Neutrophil (primary cell): ENCODE measurements around the gene ATXN10.

Experiments used
- H3K27ac ChIP-seq: fragments of 200-600 bp; sonication (generic); 2 replicates; pipeline ENCODE4 v1.5.1; 2016; ENCODE audit warnings: mild to moderate bottlenecking, moderate library complexity
- H3K27me3 ChIP-seq: fragments of 200-600 bp; sonication (generic); 2 replicates; pipeline ENCODE4 v1.6.0; 2016; ENCODE audit warnings: mild to moderate bottlenecking
- H3K36me3 ChIP-seq: fragments of 200-600 bp; sonication (generic); 2 replicates; pipeline ENCODE4 v1.5.1; 2017
- H3K4me1 ChIP-seq, 2 experiments: fragments of 200-600 bp in 1 of 2; sonication (generic) in 1 of 2; 1 replicate in 1 of 2; 2 replicates in 1 of 2; pipeline versions ENCODE4 v1.5.1 to v1.6.1; 2013 to 2016; ENCODE audit warnings: low read depth in 1 of 2, low read length in 1 of 2, mild to moderate bottlenecking in 1 of 2, moderate library complexity in 1 of 2; ENCODE audit not compliant: control insufficient read depth in 1 of 2, insufficient read depth in 1 of 2
- H3K4me3 ChIP-seq, 2 experiments: fragments of 200-600 bp in 1 of 2; sonication (generic) in 1 of 2; 1 replicate in 1 of 2; 2 replicates in 1 of 2; pipeline ENCODE4 v1.5.1; 2013 to 2016; ENCODE audit warnings: low read depth in 1 of 2, low read length in 1 of 2, mild to moderate bottlenecking in 1 of 2, moderate library complexity in 1 of 2
- H3K9me3 ChIP-seq: fragments of 200-600 bp; sonication (generic); 2 replicates; pipeline ENCODE4 v1.5.1; 2016
- TF ChIP-seq, protein P1 (sequence below): fragments of 200-600 bp; sonication (generic); IDR thresholded peaks from 2 replicates; pipeline ENCODE4 v1.5.1; 2016; ENCODE audit warnings: antibody characterized with exemption

The ATXN10 gene

DNA sequence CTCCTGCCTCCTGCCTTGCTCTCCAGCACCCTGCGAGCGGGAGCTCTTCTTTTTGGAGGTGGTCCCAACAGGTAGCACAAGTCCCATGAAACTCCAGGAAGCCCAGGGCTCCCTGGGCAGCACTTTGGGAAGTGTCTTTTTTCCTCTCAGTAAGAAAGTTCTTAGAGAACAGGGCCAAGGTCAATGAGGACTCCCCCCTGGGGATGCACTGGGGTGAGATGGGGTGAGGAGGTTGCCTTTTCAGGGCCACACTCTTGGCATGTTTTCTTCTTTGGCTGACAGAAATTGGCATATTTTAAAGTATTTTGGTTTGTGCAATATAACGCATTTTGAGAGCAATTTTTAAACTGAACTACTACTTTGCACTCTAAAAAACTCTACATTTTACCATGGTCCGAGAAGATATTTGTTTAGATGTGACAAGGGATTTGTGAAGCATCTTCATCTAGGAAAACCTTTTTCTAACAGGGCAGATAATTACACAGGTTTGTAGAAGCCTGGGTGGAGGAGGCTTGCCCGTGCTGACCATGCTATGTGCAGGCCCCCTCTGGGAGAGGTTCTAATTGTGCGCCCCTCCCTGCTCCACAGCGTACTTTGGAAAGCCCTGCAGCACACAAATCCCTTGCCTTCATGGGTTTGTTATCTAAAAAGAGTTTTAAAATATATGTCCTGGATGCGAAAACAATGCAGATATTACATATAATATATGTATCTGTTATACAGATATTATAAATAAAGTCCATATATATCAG, 165.0 kb downstream of the ATXN10 start:
- no peaks in the 10 kb centered on the region for H3K4me1 ChIP-seq
- H3K36me3 ChIP-seq: peaks cover 11% of the 10 kb centered on the region
- H3K9me3 ChIP-seq: no peaks in the 10 kb centered on the region
- no peaks in the 10 kb centered on the region for H3K27me3 ChIP-seq
- TF ChIP-seq, protein P1, sequence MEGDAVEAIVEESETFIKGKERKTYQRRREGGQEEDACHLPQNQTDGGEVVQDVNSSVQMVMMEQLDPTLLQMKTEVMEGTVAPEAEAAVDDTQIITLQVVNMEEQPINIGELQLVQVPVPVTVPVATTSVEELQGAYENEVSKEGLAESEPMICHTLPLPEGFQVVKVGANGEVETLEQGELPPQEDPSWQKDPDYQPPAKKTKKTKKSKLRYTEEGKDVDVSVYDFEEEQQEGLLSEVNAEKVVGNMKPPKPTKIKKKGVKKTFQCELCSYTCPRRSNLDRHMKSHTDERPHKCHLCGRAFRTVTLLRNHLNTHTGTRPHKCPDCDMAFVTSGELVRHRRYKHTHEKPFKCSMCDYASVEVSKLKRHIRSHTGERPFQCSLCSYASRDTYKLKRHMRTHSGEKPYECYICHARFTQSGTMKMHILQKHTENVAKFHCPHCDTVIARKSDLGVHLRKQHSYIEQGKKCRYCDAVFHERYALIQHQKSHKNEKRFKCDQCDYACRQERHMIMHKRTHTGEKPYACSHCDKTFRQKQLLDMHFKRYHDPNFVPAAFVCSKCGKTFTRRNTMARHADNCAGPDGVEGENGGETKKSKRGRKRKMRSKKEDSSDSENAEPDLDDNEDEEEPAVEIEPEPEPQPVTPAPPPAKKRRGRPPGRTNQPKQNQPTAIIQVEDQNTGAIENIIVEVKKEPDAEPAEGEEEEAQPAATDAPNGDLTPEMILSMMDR: no peak
- H3K27ac ChIP-seq: no peak overlapping the region
- no peak overlapping the region for H3K4me3 ChIP-seq

DNA sequence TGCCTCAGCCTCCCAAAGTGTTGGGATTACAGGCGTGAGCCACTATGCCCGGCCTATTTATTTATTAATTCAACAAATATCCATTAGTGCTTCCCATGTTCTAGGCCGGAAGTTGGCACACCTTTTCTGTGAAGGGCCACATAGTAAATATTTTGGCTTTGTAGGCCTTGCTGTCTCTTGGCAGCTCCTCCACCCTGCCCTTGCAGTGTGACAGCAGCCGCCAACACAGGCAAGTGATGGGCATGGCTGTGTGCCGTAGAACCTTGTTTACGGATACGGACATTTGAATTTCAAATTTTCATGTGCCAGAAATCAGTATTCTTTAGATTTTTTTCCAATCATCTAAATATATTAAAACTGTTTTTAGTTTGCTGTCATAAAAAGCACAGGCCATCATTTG, 165.9 kb downstream of the ATXN10 start:
- Histone ChIP-seq H3K27me3 (no peaks in the 10 kb centered on the region), H3K27ac (no peak overlapping the region), H3K4me1 (no peaks in the 10 kb centered on the region), H3K4me3 (no peak overlapping the region), H3K9me3 (no peaks in the 10 kb centered on the region), H3K36me3 (peaks cover 11% of the 10 kb centered on the region)
- TF ChIP-seq, protein P1: no peak

DNA sequence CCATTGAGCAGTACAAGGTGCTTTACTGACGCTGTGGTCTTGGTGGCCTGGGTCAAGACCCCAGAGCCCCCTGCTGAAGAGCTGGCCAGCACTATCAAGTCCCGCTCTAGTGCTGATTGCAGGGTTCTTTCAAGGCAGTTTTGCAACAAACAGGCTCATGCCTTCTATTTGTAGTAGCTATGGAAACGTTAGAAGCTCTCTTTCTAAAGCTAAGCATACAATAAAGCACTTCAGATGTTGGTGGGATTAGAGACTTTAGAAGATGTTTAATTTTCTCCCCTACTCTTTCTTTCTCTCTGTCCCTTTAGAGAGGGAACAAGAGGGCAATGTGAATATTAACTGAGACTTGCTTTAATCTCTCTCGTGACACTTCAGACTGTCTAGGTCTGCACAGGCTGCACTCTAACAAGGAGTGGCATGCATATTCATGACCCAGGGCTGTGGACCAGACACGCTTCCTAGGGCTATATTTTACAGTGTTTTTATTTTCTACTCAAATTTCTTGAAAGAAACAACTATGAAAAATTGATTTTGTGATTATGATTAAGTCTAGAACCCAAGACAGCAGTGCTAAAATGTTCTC, 166.8 kb downstream of the ATXN10 start:
- H3K27ac ChIP-seq: no peak overlapping the region
- H3K9me3 ChIP-seq: no peaks in the 10 kb centered on the region
- no peaks in the 10 kb centered on the region for H3K4me1 ChIP-seq
- no peaks in the 10 kb centered on the region for H3K27me3 ChIP-seq
- peaks cover 11% of the 10 kb centered on the region for H3K36me3 ChIP-seq
- TF ChIP-seq, protein P1: no peak
- no peak overlapping the region for H3K4me3 ChIP-seq

DNA sequence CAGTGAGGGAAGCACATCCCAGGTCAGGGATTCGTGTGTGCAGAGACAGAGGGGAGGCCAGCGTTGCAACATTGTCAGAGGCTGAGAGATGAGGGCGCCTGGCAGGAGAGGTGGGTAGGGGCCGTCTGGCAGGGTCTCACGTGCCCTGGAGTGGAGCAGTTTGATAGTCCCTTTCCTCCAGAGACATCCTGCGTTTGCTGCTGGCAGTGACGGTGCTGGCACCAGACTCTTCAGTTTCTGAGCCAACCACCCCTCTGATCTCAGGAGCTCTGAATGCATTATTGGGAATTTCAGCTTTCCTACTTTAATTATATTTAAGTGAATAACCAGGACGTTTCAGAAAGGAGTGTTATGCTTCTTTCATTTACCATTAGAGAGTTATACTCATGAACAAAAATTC, 168.8 kb downstream of the ATXN10 start:
- H3K27me3 ChIP-seq: no peaks in the 10 kb centered on the region
- H3K27ac ChIP-seq: no peak overlapping the region
- H3K4me1 ChIP-seq: no peaks in the 10 kb centered on the region
- TF ChIP-seq, protein P1: no peak
- no peaks in the 10 kb centered on the region for H3K9me3 ChIP-seq
- no peaks in the 10 kb centered on the region for H3K36me3 ChIP-seq
- no peak overlapping the region for H3K4me3 ChIP-seq

DNA sequence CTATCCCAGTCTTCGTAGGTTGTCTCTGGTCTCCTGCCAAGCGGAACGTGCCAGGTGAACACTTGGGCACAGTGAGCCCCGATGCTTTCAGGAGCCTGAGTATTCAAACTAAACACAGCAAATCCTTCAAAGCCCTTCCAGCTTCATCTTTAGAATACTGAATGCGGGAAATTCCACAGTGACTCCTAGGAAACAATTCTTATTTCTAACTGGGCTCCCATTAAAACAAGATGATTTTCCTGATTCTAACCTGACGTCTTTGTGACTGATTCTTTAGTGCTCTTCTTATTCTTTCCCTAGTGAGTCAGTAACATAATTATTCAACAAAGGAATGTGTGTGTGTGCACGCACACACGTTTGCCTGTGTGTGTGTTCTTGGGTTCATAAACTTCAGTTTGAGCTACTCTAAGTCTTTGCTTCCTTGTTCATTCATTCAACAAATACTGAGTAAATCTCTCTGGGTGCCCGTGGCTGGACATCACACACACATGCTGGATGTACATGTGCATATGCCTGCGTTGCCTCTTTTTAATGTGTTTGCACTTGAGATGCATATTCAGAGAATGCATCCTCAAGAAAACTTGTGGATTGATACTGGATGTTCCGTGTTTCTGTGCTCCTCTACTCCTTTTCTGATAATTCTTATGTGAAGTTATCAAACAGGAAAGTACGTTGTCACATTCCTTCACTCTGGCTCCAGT, 170.8 kb downstream of the ATXN10 start:
- H3K27ac ChIP-seq: no peak overlapping the region
- TF ChIP-seq, protein P1: no peak
- H3K36me3 ChIP-seq: no peaks in the 10 kb centered on the region
- no peaks in the 10 kb centered on the region for H3K4me1 ChIP-seq
- no peak overlapping the region for H3K4me3 ChIP-seq
- H3K27me3 ChIP-seq: no peaks in the 10 kb centered on the region
- no peaks in the 10 kb centered on the region for H3K9me3 ChIP-seq
